T-helper 2 cell treated with Interferon-gamma antibody and Interleukin-4, amounts not matched to agents 5 μg/mL and 100 μg/mL, for 36 hours (primary cell): Measurements from ENCODE around the gene CMTR1.
A peak's percentile ranks its signal among the peaks of the same experiment; 100 is the strongest.

Source experiments
- DNase-seq: peaks from one replicate; pipeline ENCODE4 v3.0.0; 2021; ENCODE audit warnings: low spot score
- H3K27ac Mint-ChIP-seq: one replicate; pipeline ENCODE4 v1.8.0; 2021; ENCODE audit warnings: mild to moderate bottlenecking, mixed read lengths
- H3K27me3 Mint-ChIP-seq: one replicate; pipeline ENCODE4 v1.8.0; 2021; ENCODE audit warnings: low read depth, mixed read lengths
- H3K36me3 Mint-ChIP-seq: one replicate; pipeline ENCODE4 v1.8.0; 2021; ENCODE audit warnings: low read depth, mixed read lengths
- H3K4me1 Mint-ChIP-seq: one replicate; pipeline ENCODE4 v1.8.0; 2021; ENCODE audit warnings: low read depth, mixed read lengths
- H3K4me3 Mint-ChIP-seq: one replicate; pipeline ENCODE4 v1.8.0; 2022; ENCODE audit warnings: mild to moderate bottlenecking, moderate library complexity, mixed read lengths
- H3K9me3 Mint-ChIP-seq: one replicate; pipeline ENCODE4 v1.8.0; 2021; ENCODE audit warnings: mixed read lengths

The CMTR1 gene

GRCh38 chr6:37477656-37478435, 44.8 kb downstream of the CMTR1 start:
- DNase-seq, result no peak
- H3K27ac Mint-ChIP-seq, result no peak overlapping the region
- H3K36me3 Mint-ChIP-seq, result peaks cover 52% of the 10 kb centered on the region
- no peaks in the 10 kb centered on the region for H3K27me3 Mint-ChIP-seq
- no peak overlapping the region for H3K4me3 Mint-ChIP-seq
- no peaks in the 10 kb centered on the region for H3K9me3 Mint-ChIP-seq
- no peaks in the 10 kb centered on the region for H3K4me1 Mint-ChIP-seq

- Mint-ChIP-seq H3K4me1 (no peaks in the 10 kb centered on the region), H3K9me3 (no peaks in the 10 kb centered on the region), H3K36me3 (peaks cover 50% of the 10 kb centered on the region), H3K27me3 (no peaks in the 10 kb centered on the region), H3K4me3 (no peak overlapping the region), H3K27ac (no peak overlapping the region)
- DNase-seq, result no peak
Measured at GRCh38 chr6:37478827-37479226, 45.8 kb downstream of the CMTR1 start.

GRCh38 chr6:37479266-37479854, 46.3 kb downstream of the CMTR1 start:
- DNase-seq, result no peak
- no peak overlapping the region for H3K4me3 Mint-ChIP-seq
- peaks cover 46% of the 10 kb centered on the region for H3K36me3 Mint-ChIP-seq
- H3K4me1 Mint-ChIP-seq, result no peaks in the 10 kb centered on the region
- no peaks in the 10 kb centered on the region for H3K27me3 Mint-ChIP-seq
- no peaks in the 10 kb centered on the region for H3K9me3 Mint-ChIP-seq
- H3K27ac Mint-ChIP-seq, result no peak overlapping the region

DNA sequence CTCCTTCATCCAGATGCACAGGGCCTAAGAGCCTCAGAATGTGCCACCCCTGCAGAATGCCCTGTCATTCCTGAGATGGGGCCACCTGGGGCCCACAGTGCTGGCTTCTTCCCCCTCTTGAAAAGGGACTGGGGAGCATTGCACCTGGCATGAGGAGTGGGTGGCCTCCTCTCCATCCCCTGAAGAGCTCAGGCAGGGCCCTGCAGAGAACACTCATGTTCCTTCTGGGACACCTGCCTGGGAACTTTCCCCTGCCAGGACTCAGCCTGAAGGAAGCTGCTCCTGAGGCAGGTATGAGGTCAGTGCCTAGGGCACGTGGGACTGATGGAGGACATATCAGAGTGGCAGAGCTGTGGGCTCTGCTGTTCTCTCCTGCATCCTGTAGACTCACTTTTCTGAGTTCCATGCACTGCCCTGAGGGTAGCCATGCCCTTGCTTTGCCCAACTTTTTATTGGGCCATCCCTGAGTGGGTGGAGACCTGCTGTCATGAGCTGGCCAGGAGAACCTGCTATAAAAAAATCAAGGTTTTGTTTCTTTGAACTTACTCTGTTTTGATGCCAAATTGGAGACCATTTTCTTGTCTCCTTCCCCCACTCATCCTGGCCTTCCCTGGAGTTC, 47.2 kb downstream of the CMTR1 start:
- peaks cover 40% of the 10 kb centered on the region for H3K36me3 Mint-ChIP-seq
- no peak for DNase-seq
- H3K4me3 Mint-ChIP-seq, result no peak overlapping the region
- no peaks in the 10 kb centered on the region for H3K4me1 Mint-ChIP-seq
- no peak overlapping the region for H3K27ac Mint-ChIP-seq
- no peaks in the 10 kb centered on the region for H3K9me3 Mint-ChIP-seq
- H3K27me3 Mint-ChIP-seq, result no peaks in the 10 kb centered on the region

DNA sequence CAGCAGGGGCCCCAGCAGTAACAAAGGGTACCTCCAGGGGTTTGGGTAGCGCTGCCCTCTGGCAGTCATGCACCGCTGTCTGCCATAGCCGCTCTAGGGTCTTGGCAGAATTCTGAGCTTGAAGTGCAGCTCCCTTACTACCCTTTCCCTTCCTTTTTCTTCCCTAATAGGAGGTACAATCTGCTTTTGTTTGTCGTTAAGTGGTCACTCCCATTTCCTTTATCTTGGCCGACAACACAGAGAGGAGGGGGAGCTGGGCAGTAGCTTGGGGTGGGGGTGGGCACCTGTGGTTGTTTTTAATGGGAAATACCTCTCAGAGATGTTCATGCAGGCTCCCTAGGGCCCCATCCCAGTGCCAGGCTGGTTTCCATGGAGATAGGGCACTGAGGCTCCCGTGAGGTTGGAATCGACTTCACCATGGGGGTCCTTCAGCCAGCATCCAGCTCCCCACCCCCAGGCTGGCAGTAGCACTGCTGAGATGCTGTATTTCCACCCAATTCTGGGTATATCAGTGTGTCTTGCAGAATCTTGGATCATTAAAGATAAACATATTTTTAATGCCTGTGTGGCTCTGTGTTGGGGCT, 48.0 kb downstream of the CMTR1 start:
- H3K36me3 Mint-ChIP-seq, result peaks cover 33% of the 10 kb centered on the region
- DNase-seq, result no peak
- H3K4me3 Mint-ChIP-seq, result no peak overlapping the region
- no peaks in the 10 kb centered on the region for H3K4me1 Mint-ChIP-seq
- H3K27me3 Mint-ChIP-seq, result no peaks in the 10 kb centered on the region
- H3K27ac Mint-ChIP-seq, result no peak overlapping the region
- H3K9me3 Mint-ChIP-seq, result no peaks in the 10 kb centered on the region

DNA sequence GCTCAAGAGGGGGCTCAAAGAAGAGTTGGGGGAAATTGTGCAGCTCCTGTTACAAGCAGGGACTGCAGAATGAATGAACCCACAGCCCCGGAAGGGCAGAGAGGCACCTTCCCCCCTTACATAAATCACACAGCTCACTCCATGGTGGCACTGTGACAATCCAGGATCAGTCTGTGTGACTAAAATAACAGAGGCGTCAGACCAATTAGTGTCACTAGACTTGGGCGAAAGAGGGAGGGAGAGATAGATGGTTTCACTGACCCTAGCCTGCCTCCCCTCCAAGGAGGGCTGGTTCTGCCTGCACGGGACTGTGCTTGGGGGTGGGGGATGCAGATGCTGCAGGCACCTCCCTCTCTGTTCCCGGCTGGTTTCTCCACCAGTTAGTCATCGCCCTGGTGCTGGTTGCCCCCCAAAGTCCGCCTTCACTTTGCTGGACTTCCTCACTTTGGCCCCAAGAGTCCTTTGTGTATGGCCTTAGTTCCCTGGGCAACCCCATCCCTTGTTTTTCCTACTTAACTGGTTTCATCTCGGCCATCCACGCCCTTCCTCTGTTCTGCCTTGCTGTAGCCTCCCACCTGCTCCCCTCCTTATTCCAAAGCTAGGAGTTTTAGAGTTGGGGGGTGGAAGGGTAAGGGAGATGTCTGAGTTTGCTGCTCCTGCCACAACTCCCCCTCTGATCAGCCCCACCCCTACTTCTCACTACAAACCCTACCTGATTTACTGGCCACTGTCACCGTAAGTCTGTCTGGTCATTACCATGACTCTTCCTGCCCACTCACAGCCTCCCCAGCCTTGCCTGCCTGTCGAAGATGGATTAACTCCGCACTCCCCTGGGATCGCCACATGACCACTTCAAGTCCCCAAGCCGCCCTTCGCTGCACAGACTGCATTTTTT, 48.9 kb downstream of the CMTR1 start:
- no peaks in the 10 kb centered on the region for H3K4me1 Mint-ChIP-seq
- no peak overlapping the region for H3K27ac Mint-ChIP-seq
- peaks cover 26% of the 10 kb centered on the region for H3K36me3 Mint-ChIP-seq
- DNase-seq, result no peak
- H3K4me3 Mint-ChIP-seq, result no peak overlapping the region
- no peaks in the 10 kb centered on the region for H3K27me3 Mint-ChIP-seq
- H3K9me3 Mint-ChIP-seq, result no peaks in the 10 kb centered on the region

DNA sequence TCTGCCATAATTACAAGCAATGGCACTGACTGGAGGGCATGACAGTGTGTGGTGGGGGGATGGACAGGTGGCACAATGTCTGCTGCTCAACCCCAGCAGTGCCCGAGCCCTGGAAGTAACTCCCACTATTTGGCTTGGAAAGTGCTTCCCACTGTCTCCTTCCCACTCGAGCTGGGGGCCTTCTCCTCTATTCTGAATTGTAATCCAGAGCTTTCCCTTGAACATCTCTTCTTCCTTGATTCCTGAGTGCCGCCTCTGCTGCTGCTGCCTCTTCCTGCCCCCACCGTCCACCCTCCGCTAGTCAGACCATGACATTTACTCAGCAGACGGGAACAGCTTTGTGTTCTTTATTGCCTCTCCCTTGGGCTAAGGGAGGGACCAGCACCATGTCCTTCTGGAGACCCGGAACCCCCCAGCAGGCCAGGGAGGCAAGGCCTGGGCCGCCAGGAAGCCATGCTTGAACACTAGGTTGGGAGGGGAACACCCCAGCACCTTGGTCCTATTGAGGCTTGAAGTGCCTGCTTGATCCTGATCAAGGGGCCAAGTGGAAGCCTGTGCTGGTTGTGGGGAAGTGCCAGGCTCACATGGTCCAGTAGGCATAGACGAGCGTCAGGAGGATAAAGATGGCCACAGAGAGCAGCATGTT, 49.7 kb downstream of the CMTR1 start:
- Mint-ChIP-seq H3K36me3 (peaks cover 20% of the 10 kb centered on the region), H3K9me3 (no peaks in the 10 kb centered on the region), H3K4me1 (no peaks in the 10 kb centered on the region), H3K27ac (no peak overlapping the region), H3K4me3 (no peak overlapping the region), H3K27me3 (no peaks in the 10 kb centered on the region)
- no peak for DNase-seq

DNA sequence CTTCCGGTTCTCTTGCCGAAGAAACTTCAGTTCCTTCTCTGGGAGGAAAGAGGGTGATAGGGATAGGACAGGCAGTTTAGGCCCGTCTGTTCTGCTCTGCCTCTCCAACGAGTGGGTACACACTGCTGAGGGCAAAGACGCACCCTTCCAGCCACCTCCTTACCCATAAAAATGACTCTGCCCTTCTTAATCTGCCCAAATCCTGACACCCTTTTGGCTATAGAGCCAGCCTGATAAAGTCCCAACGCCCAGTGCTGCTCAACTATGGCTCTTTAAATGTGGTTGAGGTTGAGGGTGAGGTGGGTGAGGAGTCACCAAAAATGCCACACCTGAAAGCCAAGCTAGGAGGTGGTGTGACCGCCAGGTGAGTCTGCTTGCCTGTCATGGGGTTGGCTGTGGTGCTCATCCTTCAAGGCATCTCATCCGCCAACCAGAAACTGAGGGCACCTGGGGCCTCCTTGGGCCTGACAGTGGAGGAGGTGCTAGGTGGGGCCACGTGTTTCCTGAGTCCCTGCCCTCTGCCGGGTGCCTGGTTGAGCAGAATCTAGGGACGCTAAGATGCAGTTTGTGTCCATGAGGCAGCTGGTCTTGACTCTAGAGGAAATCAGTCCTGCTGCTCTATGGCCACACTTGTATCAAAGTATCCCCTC, 50.4 kb downstream of the CMTR1 start:
- H3K27ac Mint-ChIP-seq, result no peak overlapping the region
- no peak overlapping the region for H3K4me3 Mint-ChIP-seq
- H3K9me3 Mint-ChIP-seq, result no peaks in the 10 kb centered on the region
- H3K27me3 Mint-ChIP-seq, result no peaks in the 10 kb centered on the region
- no peak for DNase-seq
- H3K4me1 Mint-ChIP-seq, result peaks cover 3% of the 10 kb centered on the region
- peaks cover 20% of the 10 kb centered on the region for H3K36me3 Mint-ChIP-seq

DNA sequence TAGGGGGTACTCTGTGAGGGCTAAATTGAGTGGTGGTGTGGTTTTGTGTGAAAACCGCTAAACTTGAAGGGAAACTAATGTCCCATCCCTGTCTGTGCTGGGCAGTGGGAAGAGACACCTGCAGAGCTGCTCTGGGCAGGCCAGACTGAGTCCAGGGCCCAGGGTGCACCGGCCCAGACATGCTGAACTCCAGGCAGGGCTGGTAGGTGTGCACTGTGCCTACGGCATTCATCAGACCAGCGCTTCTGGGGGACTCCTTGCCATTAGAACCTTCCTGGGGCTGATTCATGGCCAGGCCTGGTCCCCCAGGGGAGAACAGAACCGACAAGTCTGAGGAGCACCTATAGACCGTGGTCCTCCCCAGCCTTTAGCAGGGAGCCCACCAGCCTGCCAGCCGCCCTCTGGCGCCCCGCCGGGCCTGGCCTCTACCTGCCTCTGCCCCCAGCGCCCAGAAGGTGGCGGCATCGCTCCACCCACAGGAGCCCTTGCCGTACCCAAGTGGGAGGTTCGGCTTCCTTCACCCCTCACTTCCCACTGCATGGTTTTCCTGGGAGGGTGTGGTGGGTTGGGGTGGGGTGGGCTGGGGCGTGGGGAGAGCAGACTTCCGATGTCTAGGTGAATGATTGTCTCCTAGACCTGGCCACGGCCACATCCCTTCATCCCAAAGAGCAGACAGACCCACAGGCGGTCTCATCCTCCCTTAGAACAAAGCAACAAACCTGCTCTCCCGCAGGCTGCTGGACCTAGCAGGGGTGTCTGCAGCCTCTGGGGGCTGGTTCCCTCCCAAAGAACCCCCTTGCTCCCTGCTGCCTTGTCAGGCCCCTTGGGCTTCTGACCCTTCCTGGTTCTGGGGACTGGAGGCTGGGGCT, 51.1 kb downstream of the CMTR1 start:
- Mint-ChIP-seq H3K9me3 (no peaks in the 10 kb centered on the region), H3K36me3 (peaks cover 24% of the 10 kb centered on the region), H3K27ac (no peak overlapping the region)

DNA sequence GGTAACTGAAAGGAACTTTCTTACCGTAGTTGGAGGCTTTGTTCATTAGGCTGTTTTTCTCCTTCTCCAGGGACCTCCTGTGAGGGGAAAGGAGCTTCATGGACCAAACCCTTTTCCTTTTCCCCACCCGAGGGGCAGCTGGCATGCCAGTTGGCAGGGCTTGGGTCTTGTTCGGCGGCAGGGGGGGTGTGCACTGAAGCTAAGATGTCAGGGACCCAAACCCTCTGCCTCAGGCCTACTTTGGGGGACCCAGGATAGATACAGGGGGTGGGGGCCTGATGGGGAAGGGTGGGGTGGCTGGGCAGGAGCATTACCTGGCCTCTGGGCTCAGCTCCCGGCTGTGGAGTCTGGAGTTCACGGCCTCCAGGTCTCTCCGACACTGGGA, 51.8 kb downstream of the CMTR1 start:
- Mint-ChIP-seq H3K27ac (no peak overlapping the region), H3K9me3 (no peaks in the 10 kb centered on the region), H3K4me1 (peaks cover 7% of the 10 kb centered on the region), H3K36me3 (peaks cover 24% of the 10 kb centered on the region), H3K27me3 (no peaks in the 10 kb centered on the region), H3K4me3 (no peak overlapping the region)
- no peak for DNase-seq

More for the DNA sequence above, 51.1 kb downstream of the CMTR1 start:
- H3K27me3 Mint-ChIP-seq, result no peaks in the 10 kb centered on the region
- no peak overlapping the region for H3K4me3 Mint-ChIP-seq
- DNase-seq, result peak; percentile 49
- H3K4me1 Mint-ChIP-seq, result peaks cover 7% of the 10 kb centered on the region

DNA sequence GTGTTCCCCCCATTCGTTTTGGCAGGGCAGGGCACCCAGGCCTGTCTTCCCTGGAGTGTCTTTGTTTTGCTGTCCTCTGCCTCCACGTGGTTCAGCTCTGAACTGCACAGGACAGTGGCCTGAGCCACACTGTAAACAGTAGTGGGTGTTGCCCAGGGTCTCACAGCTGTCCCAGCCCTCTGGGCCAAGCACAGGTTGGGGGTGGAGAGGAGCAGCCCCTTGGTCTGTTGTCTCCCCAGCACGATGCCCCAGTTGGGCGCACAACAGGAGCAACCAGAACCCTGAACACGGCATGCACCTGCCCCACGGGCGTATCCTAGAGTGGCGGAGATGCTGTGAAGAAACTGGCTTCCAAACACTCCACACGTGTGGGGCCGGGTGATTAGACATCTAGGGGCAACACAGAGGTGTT, 52.3 kb downstream of the CMTR1 start:
- Mint-ChIP-seq H3K27me3 (no peaks in the 10 kb centered on the region), H3K4me1 (peaks cover 10% of the 10 kb centered on the region), H3K9me3 (no peaks in the 10 kb centered on the region), H3K27ac (no peak overlapping the region), H3K36me3 (peaks cover 24% of the 10 kb centered on the region), H3K4me3 (no peak overlapping the region)
- no peak for DNase-seq

GRCh38 chr6:37486121-37486839, 53.3 kb downstream of the CMTR1 start:
- H3K4me1 Mint-ChIP-seq, result peaks cover 13% of the 10 kb centered on the region
- peaks cover 24% of the 10 kb centered on the region for H3K36me3 Mint-ChIP-seq

More at GRCh38 chr6:37486121-37486839, 53.3 kb downstream of the CMTR1 start:
- Mint-ChIP-seq H3K27ac (no peak overlapping the region), H3K27me3 (no peaks in the 10 kb centered on the region), H3K9me3 (no peaks in the 10 kb centered on the region), H3K4me3 (no peak overlapping the region)
- no peak for DNase-seq
